Natural killer cell (primary cell): ENCODE data around the gene NAPB. TPM values are rescaled to one million over a fixed set of nuclear protein-coding genes. Genes with fewer than 3 reads are reported as not detected.
A peak's percentile ranks its signal among the peaks of the same experiment; 100 is the strongest.

Source experiments
- ATAC-seq, 3 donors: fragments of 150-1000 bp in 2 of 3; fragments of 200-7000 bp in 1 of 3; cut with Tn5 transposase; 1 replicate in 1 of 3; 2 replicates in 2 of 3; pipeline ENCODE4 v1.10.0; 2021; ENCODE audit warnings: mild to moderate bottlenecking in 2 of 3, moderate library complexity in 2 of 3
- DNase-seq, 2 donors: peaks; one replicate each; pipeline versions ENCODE4 v3.0.0 to v3.0.0-alpha.2; 2013 to 2021; ENCODE audit warnings: mixed read lengths in 1 of 2
- H3K27ac ChIP-seq: one replicate; pipeline ENCODE4 v1.5.1; 2013; ENCODE audit warnings: mild to moderate bottlenecking, low read length
- H3K27me3 ChIP-seq: one replicate; pipeline ENCODE4 v1.6.1; 2013; ENCODE audit warnings: low read length; ENCODE audit not compliant: control insufficient read depth, insufficient read depth
- H3K36me3 ChIP-seq: one replicate; pipeline ENCODE4 v1.6.1; 2013; ENCODE audit warnings: low read length; ENCODE audit not compliant: control insufficient read depth, insufficient read depth
- H3K4me1 ChIP-seq: one replicate; pipeline ENCODE4 v1.6.1; 2013; ENCODE audit warnings: low read length; ENCODE audit not compliant: control insufficient read depth, insufficient read depth
- H3K4me3 ChIP-seq: one replicate; pipeline ENCODE4 v1.5.1; 2013; ENCODE audit warnings: low read length
- H3K9me3 ChIP-seq: one replicate; pipeline ENCODE4 v1.6.1; 2013; ENCODE audit warnings: low read length; ENCODE audit not compliant: control insufficient read depth, insufficient read depth
- H3K27ac Mint-ChIP-seq, 2 donors: one replicate each; pipeline ENCODE4 v1.8.0; 2022; ENCODE audit warnings: mild to moderate bottlenecking in 2 of 2, mixed read lengths in 2 of 2, moderate library complexity in 1 of 2
- H3K27me3 Mint-ChIP-seq, 2 donors: one replicate each; pipeline ENCODE4 v1.8.0; 2022; ENCODE audit warnings: low read depth in 2 of 2, mixed read lengths in 2 of 2
- H3K36me3 Mint-ChIP-seq: one replicate; pipeline ENCODE4 v1.8.0; 2022; ENCODE audit warnings: mixed read lengths
- H3K4me1 Mint-ChIP-seq, 2 donors: one replicate each; pipeline ENCODE4 v1.8.0; 2022; ENCODE audit warnings: mixed read lengths in 2 of 2
- H3K4me3 Mint-ChIP-seq: one replicate; pipeline ENCODE4 v1.8.0; 2022; ENCODE audit warnings: mild to moderate bottlenecking, moderate library complexity, mixed read lengths
- H3K9me3 Mint-ChIP-seq, 2 donors: one replicate each; pipeline ENCODE4 v1.8.0; 2022; ENCODE audit warnings: mixed read lengths in 2 of 2
- WGBS: methylation state at CpG from one replicate; pipeline ENCODE4 v1.1.7; 2013; ENCODE audit warnings: missing lambda C conversion rate; ENCODE audit not compliant: insufficient coverage; 5-methylcytosine and 5-hydroxymethylcytosine counted together
- intact Hi-C: fragments of 100-400 bp; cut with micrococcal nuclease; formaldehyde crosslinking; loops from one replicate; pipeline ENCODE4 v1.14.2; 2022
- total RNA-seq, 4 donors: library from RNA; stranded (reverse); fragments of 120-200 nt in 1 of 4; gene quantifications; one replicate each; pipeline versions ENCODE4 v1.2.3 to v1.2.4, GENCODE V29; 2013 to 2022
- TF ChIP-seq, protein P1 (sequence below): fragments of 200-600 bp; IDR thresholded peaks from one replicate; pipeline ENCODE4 v1.8.0; 2022; ENCODE audit warnings: antibody characterized with exemption

The NAPB gene
- total RNA-seq, 3 donors from 2014 or later (not counting 1 experiment from before 2014, with no cell fraction given), result 22.8 to 23.9 (median 22.9) TPM

DNA sequence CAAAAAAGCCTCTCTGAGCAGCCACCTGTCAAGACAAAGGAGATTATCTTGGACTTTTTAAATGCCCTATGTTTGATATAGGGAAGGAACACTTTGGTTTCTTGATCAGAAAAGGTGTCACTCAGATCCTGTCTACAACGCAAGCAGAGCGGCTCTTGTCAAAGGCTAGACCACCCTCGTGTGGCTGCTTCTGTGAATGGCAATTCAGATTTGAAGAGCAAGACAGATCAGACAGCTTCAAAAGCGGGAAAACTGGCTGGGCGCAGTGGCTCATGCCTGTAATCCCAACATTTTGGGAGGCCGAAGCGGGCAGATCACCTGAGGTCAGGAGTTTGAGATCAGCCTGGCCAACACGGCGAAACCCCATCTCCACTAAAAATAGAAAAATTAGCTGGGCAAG, 80.8 kb downstream of the NAPB start:
- intact Hi-C loops, result loop anchor here (10.0 kb wide), 1 partner anchor 1536 kb away; no protein-coding TSS in a partner anchor
- no peaks in the 10 kb centered on the region for H3K36me3 Mint-ChIP-seq
- WGBS, result 60% methylated on average over 9 of the region's 9 CpGs
- Histone ChIP-seq H3K4me1 (no peaks in the 10 kb centered on the region), H3K36me3 (no peaks in the 10 kb centered on the region), H3K27ac (no peak overlapping the region), H3K4me3 (no peak overlapping the region), H3K27me3 (no peaks in the 10 kb centered on the region), H3K9me3 (no peaks in the 10 kb centered on the region)
- TF ChIP-seq, protein P1, sequence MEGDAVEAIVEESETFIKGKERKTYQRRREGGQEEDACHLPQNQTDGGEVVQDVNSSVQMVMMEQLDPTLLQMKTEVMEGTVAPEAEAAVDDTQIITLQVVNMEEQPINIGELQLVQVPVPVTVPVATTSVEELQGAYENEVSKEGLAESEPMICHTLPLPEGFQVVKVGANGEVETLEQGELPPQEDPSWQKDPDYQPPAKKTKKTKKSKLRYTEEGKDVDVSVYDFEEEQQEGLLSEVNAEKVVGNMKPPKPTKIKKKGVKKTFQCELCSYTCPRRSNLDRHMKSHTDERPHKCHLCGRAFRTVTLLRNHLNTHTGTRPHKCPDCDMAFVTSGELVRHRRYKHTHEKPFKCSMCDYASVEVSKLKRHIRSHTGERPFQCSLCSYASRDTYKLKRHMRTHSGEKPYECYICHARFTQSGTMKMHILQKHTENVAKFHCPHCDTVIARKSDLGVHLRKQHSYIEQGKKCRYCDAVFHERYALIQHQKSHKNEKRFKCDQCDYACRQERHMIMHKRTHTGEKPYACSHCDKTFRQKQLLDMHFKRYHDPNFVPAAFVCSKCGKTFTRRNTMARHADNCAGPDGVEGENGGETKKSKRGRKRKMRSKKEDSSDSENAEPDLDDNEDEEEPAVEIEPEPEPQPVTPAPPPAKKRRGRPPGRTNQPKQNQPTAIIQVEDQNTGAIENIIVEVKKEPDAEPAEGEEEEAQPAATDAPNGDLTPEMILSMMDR, result peak; percentile 32
- no peaks in the 10 kb centered on the region for H3K9me3 Mint-ChIP-seq
- no peak overlapping the region for H3K27ac Mint-ChIP-seq
- H3K4me1 Mint-ChIP-seq, result no peaks in the 10 kb centered on the region
- ATAC-seq (peak in 2 of 3 donors; percentile 54 to 76), DNase-seq (peak in 1 of 2 donors; percentile 53)
- H3K4me3 Mint-ChIP-seq, result no peak overlapping the region
- peaks cover 0 to 3% of the 10 kb centered on the region in 2 donors for H3K27me3 Mint-ChIP-seq

DNA sequence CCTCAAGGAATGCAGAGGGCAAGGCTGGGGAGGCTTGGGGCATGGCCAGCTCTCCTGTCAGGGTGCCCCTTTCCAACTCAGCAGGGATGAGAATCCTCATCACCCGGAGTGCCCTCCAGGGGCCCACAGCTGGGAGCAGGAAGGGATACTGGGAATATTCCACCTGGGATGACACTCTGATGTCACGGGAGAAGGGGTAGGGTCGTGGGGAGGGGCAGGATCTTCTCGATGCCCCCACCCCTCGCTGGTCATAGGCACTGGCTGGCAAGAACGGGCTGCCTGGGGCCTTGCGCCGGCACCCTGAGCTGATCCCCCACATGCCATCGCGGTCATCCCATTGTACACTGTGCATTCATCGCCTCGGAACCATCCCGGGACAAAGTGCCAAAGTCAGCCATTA, 81.3 kb downstream of the NAPB start:
- H3K4me3 ChIP-seq, result no peak overlapping the region
- Mint-ChIP-seq H3K36me3 (no peaks in the 10 kb centered on the region), H3K27me3 (peaks cover 0 to 3% of the 10 kb centered on the region in 2 donors), H3K4me3 (no peak overlapping the region), H3K9me3 (no peaks in the 10 kb centered on the region), H3K4me1 (no peaks in the 10 kb centered on the region), H3K27ac (no peak overlapping the region)
- no peak overlapping the region for H3K27ac ChIP-seq
- H3K4me1 ChIP-seq, result no peaks in the 10 kb centered on the region
- TF ChIP-seq, protein P1, result no peak
- 83% methylated on average over 13 of the region's 13 CpGs for WGBS
- H3K36me3 ChIP-seq, result no peaks in the 10 kb centered on the region
- no peaks in the 10 kb centered on the region for H3K27me3 ChIP-seq
- intact Hi-C loops, result loop anchor here (10.0 kb wide), 1 partner anchor 1535 kb away; no protein-coding TSS in a partner anchor
- DNase-seq (no peak), ATAC-seq (no peak)
- no peaks in the 10 kb centered on the region for H3K9me3 ChIP-seq

DNA sequence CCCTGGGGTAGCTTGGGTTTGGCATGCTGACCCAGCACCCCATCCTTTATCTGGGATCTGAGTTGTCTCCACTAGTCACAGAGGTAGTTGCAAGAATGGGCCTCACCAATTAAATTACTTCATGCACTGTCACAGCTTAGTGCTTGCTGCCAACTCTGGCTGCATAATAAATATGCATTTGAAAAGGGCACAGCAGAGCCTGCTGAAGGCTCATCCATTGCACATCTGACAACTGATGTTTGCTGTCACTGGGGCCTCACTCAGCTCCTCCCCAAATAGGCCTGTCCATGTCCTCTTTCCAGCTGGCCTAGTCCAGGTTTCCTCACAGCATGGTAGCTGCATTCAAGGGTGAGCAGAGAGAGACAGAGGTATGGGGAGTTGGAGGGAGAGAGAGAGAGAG, 84.0 kb downstream of the NAPB start:
- DNase-seq (no peak), ATAC-seq (no peak)
- Mint-ChIP-seq H3K9me3 (no peaks in the 10 kb centered on the region), H3K4me1 (peaks cover 0 to 6% of the 10 kb centered on the region in 2 donors), H3K36me3 (no peaks in the 10 kb centered on the region), H3K27ac (no peak overlapping the region), H3K27me3 (peaks cover 3 to 8% of the 10 kb centered on the region in 2 donors), H3K4me3 (no peak overlapping the region)
- intact Hi-C loops, result no loop called here
- TF ChIP-seq, protein P1, result no peak
- Histone ChIP-seq H3K9me3 (no peaks in the 10 kb centered on the region), H3K4me1 (no peaks in the 10 kb centered on the region), H3K27me3 (no peaks in the 10 kb centered on the region), H3K4me3 (no peak overlapping the region), H3K36me3 (no peaks in the 10 kb centered on the region), H3K27ac (no peak overlapping the region)

DNA sequence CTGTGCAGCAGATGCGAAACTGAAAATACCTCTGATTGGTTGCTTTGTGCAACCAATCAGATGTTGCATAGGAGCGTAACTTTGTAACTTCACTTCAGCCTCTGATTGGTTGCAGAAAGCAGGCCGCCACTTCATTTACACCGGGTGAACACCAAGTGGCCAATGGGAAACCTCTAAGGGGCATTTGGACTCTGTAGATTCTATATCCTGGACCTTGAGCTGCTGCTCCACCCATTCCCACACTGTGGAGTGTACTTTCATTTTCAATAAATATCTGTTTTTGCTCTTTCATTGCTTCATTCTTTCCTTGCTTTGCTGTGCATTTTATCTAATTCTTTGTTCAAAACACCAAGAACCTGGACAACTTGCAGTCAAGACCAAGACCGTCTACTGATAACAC, 84.8 kb downstream of the NAPB start:
- Histone ChIP-seq H3K4me1 (no peaks in the 10 kb centered on the region), H3K4me3 (no peak overlapping the region), H3K36me3 (no peaks in the 10 kb centered on the region), H3K27me3 (no peaks in the 10 kb centered on the region), H3K9me3 (no peaks in the 10 kb centered on the region), H3K27ac (no peak overlapping the region)
- no peak overlapping the region for H3K27ac Mint-ChIP-seq
- DNase-seq (no peak), ATAC-seq (no peak)
- no peak overlapping the region for H3K4me3 Mint-ChIP-seq
- H3K9me3 Mint-ChIP-seq, result no peaks in the 10 kb centered on the region
- TF ChIP-seq, protein P1, result no peak
- WGBS, result 95% methylated on average over 5 of the region's 5 CpGs
- H3K27me3 Mint-ChIP-seq, result peaks cover 3 to 8% of the 10 kb centered on the region in 2 donors
- H3K36me3 Mint-ChIP-seq, result no peaks in the 10 kb centered on the region
- intact Hi-C loops, result no loop called here
- peaks cover 0 to 6% of the 10 kb centered on the region in 2 donors for H3K4me1 Mint-ChIP-seq
